A549 (cell line): ENCODE measurements around the gene HSPBP1. TPM values are rescaled to one million over a fixed set of nuclear protein-coding genes. Genes with fewer than 3 reads are reported as not detected.

ENCODE experiments used
- ATAC-seq, 2 experiments: fragments of 200-7000 bp in 1 of 2; fragments of >200 bp in 1 of 2; cut with Nextera tagmentation in 1 of 2; cut with Tn5 transposase in 1 of 2; 3 replicates each; pipeline versions ENCODE4 v1.8.0 to v1.9.1; 2018 to 2020; ENCODE audit warnings: mild to moderate bottlenecking in 1 of 2, moderate library complexity in 1 of 2
- CTCF ChIA-PET: fragments of 300-600 bp; sonication (Branson Sonifier 250); formaldehyde crosslinking; extraction: SDS; loops from one replicate; lab custom pipeline; 2021; ENCODE audit warnings: antibody characterized with exemption, inconsistent platforms; lab: Yijun Ruan, JAX
- POLR2A ChIA-PET: fragments of 350-600 bp; formaldehyde crosslinking; extraction: SDS; loops from one replicate; lab custom pipeline; 2021; ENCODE audit warnings: antibody characterized with exemption, inconsistent platforms; lab: Yijun Ruan, JAX
- DNase-seq, 2 experiments: peaks; one replicate each; pipeline versions ENCODE4 v3.0.0 to v3.0.0-alpha.2; 2011 to 2016; ENCODE audit warnings: low read depth in 1 of 2, low spot score in 1 of 2
- FAIRE-seq: peaks from 2 replicates; lab custom pipeline; 2011; peaks lifted over from hg19 to GRCh38; lab: Jason Lieb, UNC
- H3K27ac ChIP-seq, 2 experiments: fragments of >200 bp; sonication (Bioruptor Twin); formaldehyde crosslinking; 3 replicates each; pipeline ENCODE4 v1.5.1; 2016 to 2017
- H3K4me1 ChIP-seq: fragments of >200 bp; sonication (Bioruptor Twin); formaldehyde crosslinking; 3 replicates; pipeline ENCODE4 v1.6.1; 2016
- H3K4me2 ChIP-seq: fragments of >200 bp; sonication (Bioruptor Twin); formaldehyde crosslinking; 3 replicates; pipeline ENCODE4 v1.6.1; 2016
- H3K4me3 ChIP-seq: fragments of >200 bp; sonication (Bioruptor Twin); formaldehyde crosslinking; 3 replicates; pipeline ENCODE4 v1.5.1; 2016
- H3K9me3 ChIP-seq: fragments of >200 bp; sonication (Bioruptor Twin); formaldehyde crosslinking; 3 replicates; pipeline ENCODE4 v1.6.1; 2016
- CBX8 ChIP-seq: fragments of 200-600 bp; sonication (generic); IDR thresholded peaks from 2 replicates; pipeline ENCODE4 v1.6.1; 2016
- EHMT2 ChIP-seq: fragments of 200-600 bp; sonication (generic); IDR thresholded peaks from 2 replicates; pipeline ENCODE4 v1.6.1; 2016; ENCODE audit warnings: antibody characterized with exemption, low read depth, mild to moderate bottlenecking, moderate library complexity
- EP300 ChIP-seq, 2 experiments: fragments of >200 bp; sonication (Bioruptor Twin); formaldehyde crosslinking; IDR thresholded peaks; 2 replicates in 1 of 2; 3 replicates in 1 of 2; pipeline ENCODE4 v1.6.1; 2016 to 2017
- ESRRA ChIP-seq: fragments of 150-350 bp; IDR thresholded peaks from 2 replicates; pipeline ENCODE4 v1.6.1; 2014; ENCODE audit warnings: mild to moderate bottlenecking, low read length, borderline replicate concordance
- FOSB ChIP-seq: fragments of 250-450 bp; sonication (Bioruptor Pico); IDR thresholded peaks from 2 replicates; pipeline ENCODE4 v1.5.0; 2020; ENCODE audit warnings: mild to moderate bottlenecking, moderate library complexity
- FOSL2 ChIP-seq, 2 experiments: fragments of 450-650 bp in 1 of 2; fragments of >200 bp in 1 of 2; sonication (Bioruptor Twin) in 1 of 2; formaldehyde crosslinking; IDR thresholded peaks; 2 replicates each; pipeline versions ENCODE4 v1.5.0 to v1.6.1; 2016 to 2020; ENCODE audit warnings: mild to moderate bottlenecking in 1 of 2, moderate library complexity in 1 of 2
- FOXS1 ChIP-seq: fragments of 250-450 bp; sonication (Bioruptor Pico); IDR thresholded peaks from 2 replicates; pipeline ENCODE4 v1.5.0; 2020; ENCODE audit warnings: mild to moderate bottlenecking, moderate library complexity
- JUN ChIP-seq, 2 experiments: fragments of >200 bp; sonication (Bioruptor Twin); formaldehyde crosslinking; IDR thresholded peaks; 2 replicates in 1 of 2; 3 replicates in 1 of 2; pipeline ENCODE4 v1.6.1; 2016 to 2017
- KDM5A ChIP-seq: fragments of 200-600 bp; sonication (generic); IDR thresholded peaks from 2 replicates; pipeline ENCODE4 v1.6.1; 2016; ENCODE audit warnings: antibody characterized with exemption, mild to moderate bottlenecking
- MAFK ChIP-seq: fragments of 450-650 bp; IDR thresholded peaks from 2 replicates; pipeline ENCODE4 v1.6.1; 2014; ENCODE audit not compliant: partially characterized antibody
- MYC ChIP-seq: IDR thresholded peaks from 2 replicates; pipeline ENCODE4 v1.6.1; 2012; ENCODE audit warnings: mild to moderate bottlenecking, inconsistent platforms, low read length, improper control_type of control experiment, borderline replicate concordance
- NR3C1 ChIP-seq: fragments of >200 bp; sonication (Bioruptor Twin); formaldehyde crosslinking; IDR thresholded peaks from 3 replicates; pipeline ENCODE4 v1.6.1; 2017
- RAD21 ChIP-seq, 2 experiments: fragments of >200 bp in 1 of 2; sonication (Bioruptor Twin) in 1 of 2; formaldehyde crosslinking in 1 of 2; IDR thresholded peaks in 1 of 2; conservative IDR thresholded peaks in 1 of 2; 2 replicates in 1 of 2; 3 replicates in 1 of 2; pipeline ENCODE4 v1.6.1; 2012 to 2018; ENCODE audit warnings: inconsistent platforms in 1 of 2
- RARB ChIP-seq: fragments of 250-450 bp; sonication (Bioruptor Pico); IDR thresholded peaks from 2 replicates; pipeline ENCODE4 v1.8.0; 2021; ENCODE audit warnings: mild to moderate bottlenecking, moderate library complexity
- RCOR1 ChIP-seq: fragments of 150-350 bp; IDR thresholded peaks from 2 replicates; pipeline ENCODE4 v1.6.1; 2014; ENCODE audit warnings: antibody characterized with exemption, low read length, low read depth
- SREBF2 ChIP-seq: fragments of 450-650 bp; IDR thresholded peaks from 2 replicates; pipeline ENCODE4 v1.6.1; 2014; ENCODE audit warnings: mild to moderate bottlenecking, moderate library complexity
- TFCP2L1 ChIP-seq: fragments of 250-450 bp; sonication (Bioruptor Pico); IDR thresholded peaks from 2 replicates; pipeline ENCODE4 v1.5.0; 2021; ENCODE audit warnings: mild to moderate bottlenecking
- ZFP36 ChIP-seq: fragments of 450-650 bp; IDR thresholded peaks from 2 replicates; pipeline ENCODE4 v1.6.1; 2014; ENCODE audit warnings: borderline replicate concordance; ENCODE audit not compliant: partially characterized antibody
- WGBS: methylation state at CpG from one replicate; pipeline ENCODE4 v1.1.6; 2017; ENCODE audit errors: missing lambda C conversion rate; 5-methylcytosine and 5-hydroxymethylcytosine counted together
- polyA plus RNA-seq, 4 experiments: library from polyadenylated mRNA; depleted of rRNA in 3 of 4; stranded (reverse); fragments of >200 nt; fragmentation: RNase III in 1 of 4; extraction: RNeasy Plus Mini Kit Qiagen cat#74134 plus additional on column Dnase treatment in 1 of 4; gene quantifications; 2 replicates in 3 of 4; 3 replicates in 1 of 4; pipeline ENCODE4 v1.2.3, GENCODE V29; 2011 to 2017
- TF ChIP-seq, protein P1 (sequence below): fragments of 200-600 bp; sonication (generic); IDR thresholded peaks from 2 replicates; pipeline ENCODE4 v1.6.1; 2016; ENCODE audit warnings: antibody characterized with exemption, mild to moderate bottlenecking, moderate library complexity
- TF ChIP-seq, protein P2 (sequence below): fragments of 150-350 bp; IDR thresholded peaks from 2 replicates; pipeline ENCODE4 v1.6.1; 2014; ENCODE audit warnings: low read depth, mild to moderate bottlenecking, low read length
- TF ChIP-seq, protein P3 (sequence below): fragments of 450-650 bp; IDR thresholded peaks from 2 replicates; pipeline ENCODE4 v1.6.1; 2014; ENCODE audit warnings: antibody characterized with exemption
- TF ChIP-seq, protein P4 (sequence below): IDR thresholded peaks from 2 replicates; pipeline ENCODE4 v1.6.1; 2012; ENCODE audit warnings: low read depth, borderline replicate concordance

HSPBP1 gene
- polyA plus RNA-seq, 2 of the 4 experiments (the other 2 are of a cell fraction) = 52.1 to 121 TPM

DNA sequence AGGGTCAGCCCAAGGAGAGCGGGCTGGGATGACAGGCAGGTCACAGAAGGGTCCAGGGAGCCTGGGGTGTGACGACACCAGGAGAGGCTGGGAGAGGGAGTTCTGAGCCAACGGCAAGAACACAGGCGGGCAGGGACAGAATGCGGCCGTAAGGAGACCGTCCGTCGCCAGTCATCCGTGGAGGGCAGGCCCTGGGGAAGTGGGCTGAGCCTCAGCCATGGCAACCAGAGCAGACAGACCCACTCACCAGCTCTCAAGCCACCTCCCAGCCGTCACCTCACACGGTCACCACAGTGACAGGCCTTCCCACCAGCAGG is 47.7 kb downstream of the HSPBP1 start (continued):
- TF ChIP-seq, protein P1, sequence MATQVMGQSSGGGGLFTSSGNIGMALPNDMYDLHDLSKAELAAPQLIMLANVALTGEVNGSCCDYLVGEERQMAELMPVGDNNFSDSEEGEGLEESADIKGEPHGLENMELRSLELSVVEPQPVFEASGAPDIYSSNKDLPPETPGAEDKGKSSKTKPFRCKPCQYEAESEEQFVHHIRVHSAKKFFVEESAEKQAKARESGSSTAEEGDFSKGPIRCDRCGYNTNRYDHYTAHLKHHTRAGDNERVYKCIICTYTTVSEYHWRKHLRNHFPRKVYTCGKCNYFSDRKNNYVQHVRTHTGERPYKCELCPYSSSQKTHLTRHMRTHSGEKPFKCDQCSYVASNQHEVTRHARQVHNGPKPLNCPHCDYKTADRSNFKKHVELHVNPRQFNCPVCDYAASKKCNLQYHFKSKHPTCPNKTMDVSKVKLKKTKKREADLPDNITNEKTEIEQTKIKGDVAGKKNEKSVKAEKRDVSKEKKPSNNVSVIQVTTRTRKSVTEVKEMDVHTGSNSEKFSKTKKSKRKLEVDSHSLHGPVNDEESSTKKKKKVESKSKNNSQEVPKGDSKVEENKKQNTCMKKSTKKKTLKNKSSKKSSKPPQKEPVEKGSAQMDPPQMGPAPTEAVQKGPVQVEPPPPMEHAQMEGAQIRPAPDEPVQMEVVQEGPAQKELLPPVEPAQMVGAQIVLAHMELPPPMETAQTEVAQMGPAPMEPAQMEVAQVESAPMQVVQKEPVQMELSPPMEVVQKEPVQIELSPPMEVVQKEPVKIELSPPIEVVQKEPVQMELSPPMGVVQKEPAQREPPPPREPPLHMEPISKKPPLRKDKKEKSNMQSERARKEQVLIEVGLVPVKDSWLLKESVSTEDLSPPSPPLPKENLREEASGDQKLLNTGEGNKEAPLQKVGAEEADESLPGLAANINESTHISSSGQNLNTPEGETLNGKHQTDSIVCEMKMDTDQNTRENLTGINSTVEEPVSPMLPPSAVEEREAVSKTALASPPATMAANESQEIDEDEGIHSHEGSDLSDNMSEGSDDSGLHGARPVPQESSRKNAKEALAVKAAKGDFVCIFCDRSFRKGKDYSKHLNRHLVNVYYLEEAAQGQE = no peak
- no peak for TF ChIP-seq EP300 (IDR thresholded peaks at IDR 0.05)
- no peak for TF ChIP-seq FOXS1 (CRISPR knock-in tag)

DNA sequence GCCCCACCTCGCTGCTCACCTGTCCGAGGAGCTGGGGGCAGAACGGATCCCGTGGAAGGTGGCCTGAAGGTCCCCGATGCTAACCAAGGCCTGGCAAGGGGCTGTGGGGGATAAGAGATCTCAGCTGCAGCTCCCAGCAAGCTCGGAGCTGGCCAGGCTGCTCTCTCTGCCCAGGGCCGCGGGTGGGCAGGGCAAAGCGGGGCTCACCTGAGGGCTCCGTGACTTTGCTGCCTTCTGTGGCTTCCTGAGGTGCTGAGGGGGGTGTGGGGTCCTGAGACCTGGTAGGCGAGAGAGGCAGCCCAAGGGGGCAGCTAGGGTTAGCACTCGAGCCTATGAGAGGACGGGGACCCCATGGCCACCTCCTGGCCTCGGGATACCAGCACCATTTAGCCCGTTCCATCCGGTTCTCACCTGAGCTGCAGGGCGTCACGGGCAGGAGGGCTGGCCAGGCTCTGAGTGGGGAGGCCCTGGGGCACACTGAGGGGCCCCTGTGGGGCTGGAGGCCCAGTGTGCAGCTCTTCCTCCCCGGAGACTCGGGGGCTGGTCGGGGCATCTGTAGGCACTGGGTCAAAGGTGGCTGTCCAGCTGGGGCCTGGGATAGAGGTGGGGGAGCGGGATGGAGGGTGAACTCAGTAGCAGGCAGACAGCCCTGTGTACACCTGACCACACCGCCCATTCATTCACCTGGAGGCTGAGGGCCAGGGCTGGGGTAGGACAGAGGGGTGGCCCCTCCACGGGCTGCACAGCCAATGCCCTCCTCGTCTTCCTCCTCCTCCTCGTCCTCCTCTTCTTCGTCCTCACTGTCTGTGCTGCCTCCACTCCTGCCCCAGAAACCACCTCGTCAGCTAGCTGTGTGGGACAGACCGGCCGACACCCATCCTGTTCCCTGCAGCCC is 48.3 kb downstream of the HSPBP1 start:
- ChIA-PET POLR2A (no interaction called here), CTCF (interaction anchor here (0.5 to 1.8 kb wide), 7 partner anchors 10 to 272 kb away, joined by 3 to 5 read pairs (median 4); partner anchors contain the start of gene DNAAF3)
- H3K4me2 ChIP-seq = no peak overlapping the region
- no peak for DNase-seq
- FAIRE-seq = no peak
- H3K4me3 ChIP-seq = no peak overlapping the region
- TF ChIP-seq MAFK (no peak), RARB (CRISPR knock-in tag) (no peak), EP300 (IDR thresholded peaks at IDR 0.05) (no peak), ZFP36 (no peak), ESRRA (no peak)
- TF ChIP-seq, protein P1 = no peak
- no peak for ATAC-seq
- peaks cover 19% of the 10 kb centered on the region for H3K4me1 ChIP-seq
- no peak overlapping the region for H3K27ac ChIP-seq
- no peaks in the 10 kb centered on the region for H3K9me3 ChIP-seq
- 92% methylated on average over 25 of the region's 30 CpGs for WGBS

DNA sequence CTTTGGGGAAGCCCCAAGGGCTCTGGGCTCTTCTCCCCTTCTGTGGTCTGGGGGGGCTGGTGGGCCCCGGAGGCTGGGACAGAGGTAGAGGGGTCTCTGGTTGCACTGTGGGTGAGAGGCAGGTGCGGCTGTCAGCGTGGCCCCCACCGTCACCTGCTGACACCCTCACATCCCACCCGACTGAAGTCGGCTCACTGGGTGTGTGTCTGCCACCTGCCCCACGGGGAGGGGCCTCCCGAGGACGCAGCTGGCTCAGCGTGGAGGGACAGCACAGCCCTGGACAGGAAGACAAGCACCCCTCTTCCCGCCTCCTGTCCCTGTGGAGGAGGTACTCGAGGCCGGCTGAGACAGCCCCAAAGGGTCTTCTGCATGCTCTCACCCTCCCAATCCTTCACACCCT is 49.1 kb downstream of the HSPBP1 start:
- ATAC-seq (no peak), DNase-seq (no peak), FAIRE-seq (no peak)
- Histone ChIP-seq H3K9me3 (no peaks in the 10 kb centered on the region), H3K27ac (no peak overlapping the region), H3K4me2 (no peak overlapping the region), H3K4me1 (peaks cover 19% of the 10 kb centered on the region), H3K4me3 (no peak overlapping the region)
- POLR2A ChIA-PET = no interaction called here
- 88% methylated on average over 12 of the region's 13 CpGs for WGBS
- TF ChIP-seq ZFP36 = no peak
- TF ChIP-seq FOSL2 (IDR thresholded peaks at IDR 0.05) = no peak
- no peak for TF ChIP-seq FOSL2 (CRISPR knock-in tag; IDR thresholded peaks at IDR 0.05)
- TF ChIP-seq KDM5A = no peak
- no peak for TF ChIP-seq RAD21 (conservative IDR thresholded peaks at IDR 0.05 in 1 of 2, IDR thresholded peaks at IDR 0.05 in 1 of 2)
- no peak for TF ChIP-seq NR3C1
- no peak for TF ChIP-seq ESRRA
- TF ChIP-seq TFCP2L1 = no peak
- no peak for TF ChIP-seq EHMT2
- no peak for TF ChIP-seq MYC
- TF ChIP-seq JUN (IDR thresholded peaks at IDR 0.05) = no peak
- no peak for TF ChIP-seq FOSB (CRISPR knock-in tag)
- TF ChIP-seq, protein P2, sequence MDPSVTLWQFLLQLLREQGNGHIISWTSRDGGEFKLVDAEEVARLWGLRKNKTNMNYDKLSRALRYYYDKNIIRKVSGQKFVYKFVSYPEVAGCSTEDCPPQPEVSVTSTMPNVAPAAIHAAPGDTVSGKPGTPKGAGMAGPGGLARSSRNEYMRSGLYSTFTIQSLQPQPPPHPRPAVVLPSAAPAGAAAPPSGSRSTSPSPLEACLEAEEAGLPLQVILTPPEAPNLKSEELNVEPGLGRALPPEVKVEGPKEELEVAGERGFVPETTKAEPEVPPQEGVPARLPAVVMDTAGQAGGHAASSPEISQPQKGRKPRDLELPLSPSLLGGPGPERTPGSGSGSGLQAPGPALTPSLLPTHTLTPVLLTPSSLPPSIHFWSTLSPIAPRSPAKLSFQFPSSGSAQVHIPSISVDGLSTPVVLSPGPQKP = no peak
- TF ChIP-seq, protein P3, sequence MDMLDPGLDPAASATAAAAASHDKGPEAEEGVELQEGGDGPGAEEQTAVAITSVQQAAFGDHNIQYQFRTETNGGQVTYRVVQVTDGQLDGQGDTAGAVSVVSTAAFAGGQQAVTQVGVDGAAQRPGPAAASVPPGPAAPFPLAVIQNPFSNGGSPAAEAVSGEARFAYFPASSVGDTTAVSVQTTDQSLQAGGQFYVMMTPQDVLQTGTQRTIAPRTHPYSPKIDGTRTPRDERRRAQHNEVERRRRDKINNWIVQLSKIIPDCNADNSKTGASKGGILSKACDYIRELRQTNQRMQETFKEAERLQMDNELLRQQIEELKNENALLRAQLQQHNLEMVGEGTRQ = no peak
- TF ChIP-seq CBX8 = no peak
- TF ChIP-seq SREBF2 = no peak
- TF ChIP-seq, protein P4, sequence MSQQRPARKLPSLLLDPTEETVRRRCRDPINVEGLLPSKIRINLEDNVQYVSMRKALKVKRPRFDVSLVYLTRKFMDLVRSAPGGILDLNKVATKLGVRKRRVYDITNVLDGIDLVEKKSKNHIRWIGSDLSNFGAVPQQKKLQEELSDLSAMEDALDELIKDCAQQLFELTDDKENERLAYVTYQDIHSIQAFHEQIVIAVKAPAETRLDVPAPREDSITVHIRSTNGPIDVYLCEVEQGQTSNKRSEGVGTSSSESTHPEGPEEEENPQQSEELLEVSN = no peak
- no peak for TF ChIP-seq RCOR1
- CTCF ChIA-PET = interaction anchor here (1.1 to 1.9 kb wide), 4 partner anchors 8 to 273 kb away, joined by 3 to 6 read pairs (median 4); no protein-coding TSS in a partner anchor
